Stimulated activated CD4-positive, alpha-beta T cell treated with anti-CD3 and anti-CD28 coated beads, Interleukin-4, amount 100 ng/mL, for 48 hours (primary cell): ENCODE results near the gene PLEKHF1.
"Not testable (repeated sequence)": the region's sequence is repeated elsewhere in the genome, so short reads cannot be mapped to it uniquely, and the experiment has no call there.

Experiments used
- DNase-seq, 2 donors: peaks; one replicate each; pipeline ENCODE4 v3.0.0-alpha.2; 2020; ENCODE audit warnings: low read depth in 2 of 2

PLEKHF1 gene, protein sequence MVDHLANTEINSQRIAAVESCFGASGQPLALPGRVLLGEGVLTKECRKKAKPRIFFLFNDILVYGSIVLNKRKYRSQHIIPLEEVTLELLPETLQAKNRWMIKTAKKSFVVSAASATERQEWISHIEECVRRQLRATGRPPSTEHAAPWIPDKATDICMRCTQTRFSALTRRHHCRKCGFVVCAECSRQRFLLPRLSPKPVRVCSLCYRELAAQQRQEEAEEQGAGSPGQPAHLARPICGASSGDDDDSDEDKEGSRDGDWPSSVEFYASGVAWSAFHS

DNA sequence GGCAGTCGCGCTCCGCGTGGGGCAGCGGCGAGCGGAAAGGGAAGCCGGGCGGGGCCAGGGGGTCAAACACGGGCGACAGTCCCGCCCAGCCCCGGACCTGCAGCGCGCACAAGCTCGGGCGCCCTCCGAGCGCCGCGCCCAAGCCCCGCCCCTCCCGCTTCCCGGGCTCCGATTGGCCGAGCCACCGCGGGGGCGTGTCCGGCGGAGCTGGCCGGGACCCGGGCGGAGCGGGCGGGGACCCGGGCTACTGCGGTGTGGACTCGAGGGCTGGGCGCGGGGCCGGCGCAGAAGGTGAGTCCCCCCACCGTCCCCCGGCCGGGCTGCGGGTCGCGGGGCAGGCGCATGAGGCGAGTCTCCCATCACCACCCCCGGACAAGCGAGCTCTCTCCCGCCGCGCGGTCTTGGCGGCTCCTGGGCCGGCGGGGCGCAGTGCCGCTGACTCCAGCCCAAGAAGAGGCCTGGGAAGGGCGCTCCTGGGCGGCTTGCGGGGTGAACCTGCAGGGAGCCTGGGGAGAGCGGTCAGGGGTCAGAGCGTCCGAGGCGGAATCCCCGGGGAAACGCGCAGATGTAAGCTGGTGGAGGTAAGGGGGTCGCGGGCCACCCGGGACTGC lies at the start of gene PLEKHF1:
PLEKHF1 (plus strand) TSS at position 247 of the 611 bp plus-strand sequence. CDS start 8,379 bp downstream, outside the sequence.
- peak; percentile 81 to 82 for DNase-seq

DNA sequence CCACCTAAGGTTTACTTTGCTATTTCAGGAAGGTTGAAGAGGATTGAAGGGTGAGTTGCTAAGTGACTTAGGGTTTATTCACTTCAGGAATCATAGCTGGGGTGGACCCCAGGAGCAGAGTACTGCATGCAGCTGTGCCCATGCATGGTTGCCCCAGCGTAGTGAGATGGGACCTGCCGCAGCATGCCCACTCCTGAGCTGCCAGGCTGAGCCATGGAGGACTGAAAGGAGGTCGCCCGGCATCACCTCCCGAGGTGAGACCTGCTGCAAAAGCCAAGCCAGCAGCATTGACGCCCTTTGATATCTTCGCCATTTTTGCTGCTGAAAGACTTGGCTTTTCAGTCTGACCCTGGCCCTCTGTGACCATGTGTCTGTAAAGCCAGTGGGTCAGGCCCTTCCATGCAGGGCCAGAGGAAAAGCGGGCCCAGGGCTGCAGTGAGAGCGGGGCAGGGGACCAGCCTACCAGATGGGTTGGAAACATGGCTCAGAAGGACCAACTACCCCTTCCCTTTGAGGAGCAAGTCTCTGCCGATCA lies 49.3 kb upstream of the PLEKHF1 start:
- DNase-seq: no peak

DNA sequence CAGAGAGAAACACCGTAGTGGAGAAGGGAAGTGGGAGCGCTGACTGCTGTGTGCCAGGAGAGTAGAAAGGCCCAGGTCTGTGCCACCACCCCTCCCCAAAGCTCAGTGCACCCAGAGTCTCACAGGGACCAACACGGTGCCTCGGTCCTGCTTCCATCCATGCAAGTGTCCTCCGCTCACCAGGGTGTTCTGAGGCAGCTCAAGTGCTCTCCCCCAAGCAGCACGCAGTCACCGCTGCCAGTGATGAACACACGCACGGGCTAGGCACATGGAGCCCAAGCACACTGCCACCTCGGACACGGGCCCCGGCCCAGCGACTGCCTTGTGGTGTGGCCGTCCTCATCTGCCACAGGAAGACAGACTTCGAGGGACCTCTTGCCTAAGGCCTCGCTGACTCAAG lies 48.7 kb upstream of the PLEKHF1 start:
- no peak for DNase-seq

DNA sequence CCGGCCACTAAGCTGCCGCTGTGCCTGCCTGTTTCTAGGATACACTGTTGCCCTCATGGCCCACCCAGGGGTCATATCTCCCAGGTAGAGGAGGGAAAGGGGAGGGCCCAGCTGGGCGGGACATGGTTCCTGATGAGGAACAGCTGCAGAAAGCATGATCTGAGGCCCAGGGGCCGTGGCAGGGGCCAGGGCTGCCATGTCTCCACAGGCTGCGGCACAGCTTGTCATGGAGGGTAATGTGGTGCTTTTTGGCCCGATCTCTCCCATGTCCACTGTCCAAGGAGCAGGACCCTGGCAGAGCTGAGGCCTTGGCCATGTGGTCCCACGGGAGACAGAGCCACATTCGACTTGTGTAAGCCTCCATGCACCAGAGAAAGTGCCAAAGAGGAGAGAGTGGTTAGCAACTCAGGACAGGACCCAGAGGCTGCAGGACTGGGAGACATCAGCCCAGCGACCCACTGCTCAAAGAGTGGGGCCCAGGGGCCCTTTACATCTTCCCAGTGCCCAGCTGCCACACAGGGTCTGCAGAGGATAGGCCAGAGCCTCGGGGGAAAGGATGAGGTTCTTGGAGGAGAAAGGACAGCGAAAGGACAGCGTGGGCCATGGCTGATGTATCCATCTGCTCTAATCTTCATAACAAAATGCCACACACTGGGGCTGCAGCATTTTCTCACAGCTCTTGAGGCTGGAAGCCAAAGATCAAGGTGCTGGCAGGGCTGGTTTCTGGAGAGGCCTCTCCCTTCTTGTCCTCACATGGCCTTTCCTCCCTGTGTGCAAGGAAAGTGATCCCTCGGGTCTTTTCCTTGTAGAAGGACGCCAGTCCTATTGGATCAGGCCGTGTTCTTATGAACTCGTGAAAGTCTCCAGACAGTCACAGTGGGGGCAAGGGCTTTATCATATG lies 47.6 kb upstream of the PLEKHF1 start:
- DNase-seq: no peak

DNA sequence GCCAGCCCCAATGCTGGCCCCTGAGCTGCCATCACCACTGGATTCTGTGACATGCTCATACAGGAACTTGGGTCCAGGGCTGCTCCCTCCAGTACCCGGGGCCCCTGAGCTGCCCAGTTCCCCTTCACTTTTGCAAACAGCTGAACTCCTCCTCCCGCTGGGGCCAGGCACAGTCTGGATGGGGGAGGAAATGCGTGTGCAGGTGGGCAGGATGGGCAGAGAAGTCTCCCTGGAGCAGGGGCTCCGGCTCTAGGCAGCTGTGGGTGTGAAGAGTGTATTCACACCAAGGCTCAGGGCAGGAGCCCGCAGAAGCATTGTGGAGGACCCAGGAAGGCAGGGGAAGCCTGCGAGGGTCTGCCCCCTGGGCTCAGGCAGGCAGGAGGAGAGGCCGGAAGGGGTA lies 46.8 kb upstream of the PLEKHF1 start:
- DNase-seq: no peak

DNA sequence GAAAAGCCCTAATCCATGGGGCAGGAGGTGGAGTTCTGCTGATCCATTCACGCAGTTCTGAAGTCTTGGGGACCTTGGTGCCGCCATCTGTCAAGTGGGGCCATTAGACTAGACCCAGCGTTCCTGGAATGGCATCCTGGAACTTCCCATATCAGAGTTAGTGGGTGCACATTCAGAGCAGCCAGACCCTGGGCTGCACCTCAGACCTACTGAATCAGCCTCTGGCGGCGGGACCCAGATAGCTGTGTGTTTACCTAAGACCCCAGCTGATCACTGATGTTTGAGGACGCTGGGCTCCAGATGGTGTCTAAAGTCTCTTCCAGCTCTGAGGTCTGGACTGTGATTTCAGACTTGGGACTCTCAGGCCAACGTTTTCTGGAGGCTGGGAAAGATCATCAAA lies 46.4 kb upstream of the PLEKHF1 start:
- no peak for DNase-seq

DNA sequence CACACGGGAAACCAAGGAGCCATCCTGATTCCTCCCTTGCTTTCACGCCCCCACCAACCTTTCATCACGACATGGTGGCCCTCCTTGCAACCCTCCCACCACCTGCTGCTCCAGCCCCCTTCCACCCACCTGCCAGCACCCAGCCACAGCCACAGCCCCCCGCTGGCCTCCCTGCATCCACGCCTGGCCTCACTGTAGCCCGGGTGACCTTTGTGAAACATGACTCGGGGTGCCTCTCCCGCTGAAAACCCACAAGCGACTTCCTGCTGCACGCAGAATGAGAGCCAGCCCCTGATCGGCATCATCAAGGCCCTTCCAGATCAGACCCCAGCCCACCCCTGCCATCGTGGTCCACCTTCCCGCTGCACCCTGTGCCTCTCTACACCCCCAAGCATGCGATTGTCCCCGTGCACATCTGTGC lies 44.3 kb upstream of the PLEKHF1 start:
- peak; percentile 32 to 44 for DNase-seq

DNA sequence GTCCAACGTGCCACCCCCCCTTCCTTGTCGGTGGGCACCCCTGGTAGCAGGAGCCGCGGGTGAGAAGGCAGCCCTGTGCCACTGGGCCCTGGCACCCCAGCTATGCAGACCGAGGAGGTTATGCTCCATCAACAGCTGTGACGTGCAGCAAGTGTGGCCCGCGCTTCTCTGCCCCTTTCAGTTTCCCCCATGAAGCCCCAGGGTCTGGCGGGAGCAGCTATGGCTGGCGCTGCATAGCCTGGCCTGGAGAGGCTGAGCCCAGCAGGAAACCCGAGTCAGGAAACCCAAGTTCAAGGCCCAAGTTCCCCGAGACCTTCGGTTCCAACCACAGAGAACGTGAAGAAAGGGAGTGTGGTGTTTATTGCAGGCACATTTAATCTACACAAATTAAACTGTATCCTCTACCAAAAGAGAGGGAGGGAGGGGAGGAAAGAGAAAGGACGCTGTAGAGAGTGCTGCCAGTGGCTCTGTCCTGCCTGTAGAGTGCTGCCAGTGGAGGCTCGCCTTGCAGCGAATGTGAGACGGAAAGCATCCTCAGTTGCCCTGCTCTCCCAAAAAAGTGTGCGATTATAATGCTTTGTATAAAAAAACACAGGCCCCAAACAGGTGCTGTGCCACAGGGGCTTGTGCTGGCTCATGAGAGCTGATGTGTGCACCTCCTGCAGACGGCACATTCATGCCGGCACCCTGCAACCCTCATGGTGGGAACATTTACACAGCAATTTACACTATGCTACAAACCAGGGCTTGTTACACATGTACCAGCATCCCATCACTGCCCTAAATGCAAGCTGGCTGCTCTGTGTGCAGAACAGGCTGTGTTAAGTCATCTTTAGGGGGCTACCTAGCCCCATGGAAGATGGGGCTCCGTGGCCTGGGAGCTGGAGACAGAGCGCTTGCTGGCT lies 42.8 kb upstream of the PLEKHF1 start:
- DNase-seq: no peak

DNA sequence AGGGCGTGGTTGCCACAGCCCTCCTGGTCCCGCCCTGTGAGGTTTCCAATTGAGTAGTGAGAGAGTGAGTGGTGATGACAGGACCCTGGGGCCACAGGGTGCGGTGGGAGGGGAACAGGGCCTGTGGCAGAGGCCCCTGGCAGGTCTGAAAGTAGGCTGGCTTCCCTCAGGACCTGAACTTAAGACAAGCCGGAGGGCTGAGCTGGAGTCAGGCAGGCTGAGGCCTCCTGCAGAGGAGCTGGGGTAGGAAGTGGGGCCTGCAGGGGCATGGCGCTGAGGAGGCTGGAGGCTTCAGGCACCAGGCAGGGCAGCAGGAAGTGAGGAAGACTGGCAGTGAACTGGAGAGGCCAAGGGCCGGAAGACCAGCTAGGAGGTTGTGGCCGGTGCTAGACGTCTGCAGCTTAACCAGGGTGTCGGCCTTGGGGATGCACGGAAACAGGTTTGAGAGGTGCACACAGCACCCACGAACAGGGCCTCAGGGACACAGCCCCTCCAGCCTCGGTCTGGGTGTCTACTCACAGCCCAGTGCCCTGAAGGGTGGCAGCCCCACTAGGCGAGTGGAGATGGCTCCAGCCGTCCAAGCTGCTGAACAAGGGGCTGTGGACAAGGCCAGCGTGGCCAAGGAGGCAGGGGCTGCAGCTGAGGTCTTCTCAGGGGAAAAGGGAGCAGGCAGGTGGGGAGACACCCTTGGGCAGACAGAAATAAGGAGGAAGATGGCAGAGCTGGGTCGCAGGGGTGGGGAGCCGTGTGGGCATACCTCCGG lies 41.4 kb upstream of the PLEKHF1 start:
- DNase-seq: peak; percentile 53 to 72

DNA sequence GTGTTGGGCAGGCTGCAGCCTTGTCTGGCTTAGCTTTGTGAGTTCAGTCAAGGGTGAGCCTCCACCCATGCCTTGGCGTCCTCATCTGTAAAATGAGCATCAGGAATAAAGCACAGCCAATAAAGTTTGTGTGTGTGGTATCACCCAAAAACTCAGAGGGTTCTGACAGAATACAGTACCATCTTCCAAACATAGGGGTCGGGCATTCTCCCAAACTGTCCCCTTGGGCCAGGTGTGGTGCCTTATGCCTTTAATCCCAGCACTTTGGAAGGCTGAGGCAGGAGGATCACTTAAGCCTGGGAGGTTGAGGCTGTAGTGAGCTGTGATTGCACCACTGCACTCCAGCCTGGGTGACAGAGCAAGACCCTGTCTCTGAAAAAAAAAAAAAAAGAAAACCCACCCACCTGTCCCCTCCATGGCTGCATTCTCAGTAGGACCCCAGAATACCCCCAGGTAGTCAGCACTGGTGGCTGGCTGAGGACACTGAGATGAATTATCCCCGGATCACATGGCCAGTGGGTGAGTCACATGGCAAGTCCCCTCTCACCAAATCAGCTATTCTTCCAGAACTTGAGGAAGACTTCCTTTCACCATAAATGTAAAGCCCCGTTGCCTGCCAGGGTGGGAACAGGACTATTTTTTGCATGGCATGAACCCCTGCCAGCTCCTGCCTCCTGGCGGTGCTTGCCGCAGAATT lies 40.6 kb upstream of the PLEKHF1 start:
- DNase-seq: no peak

DNA sequence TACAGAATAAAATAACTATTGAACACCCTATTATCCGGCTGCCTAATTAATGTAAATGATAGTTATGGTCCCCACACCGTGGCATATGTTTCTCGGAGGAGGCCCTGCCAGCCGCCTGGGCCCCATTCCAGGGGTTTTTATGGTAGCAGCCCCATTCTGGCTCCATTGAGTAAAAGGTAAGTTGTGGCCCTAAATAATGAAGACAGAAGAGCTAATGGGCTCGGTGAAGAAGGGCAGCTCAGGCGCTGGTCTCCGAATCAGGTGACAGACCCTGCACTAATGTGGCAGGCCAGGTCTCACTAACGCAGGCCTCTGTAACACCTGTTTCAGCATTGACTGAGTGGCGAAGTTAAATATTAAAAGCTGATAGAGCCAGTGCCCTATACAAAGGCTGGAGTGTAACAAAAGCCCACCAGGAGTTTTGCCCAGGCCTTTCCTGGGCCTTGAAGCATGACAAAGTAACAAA lies 40.0 kb upstream of the PLEKHF1 start:
- DNase-seq: no peak

DNA sequence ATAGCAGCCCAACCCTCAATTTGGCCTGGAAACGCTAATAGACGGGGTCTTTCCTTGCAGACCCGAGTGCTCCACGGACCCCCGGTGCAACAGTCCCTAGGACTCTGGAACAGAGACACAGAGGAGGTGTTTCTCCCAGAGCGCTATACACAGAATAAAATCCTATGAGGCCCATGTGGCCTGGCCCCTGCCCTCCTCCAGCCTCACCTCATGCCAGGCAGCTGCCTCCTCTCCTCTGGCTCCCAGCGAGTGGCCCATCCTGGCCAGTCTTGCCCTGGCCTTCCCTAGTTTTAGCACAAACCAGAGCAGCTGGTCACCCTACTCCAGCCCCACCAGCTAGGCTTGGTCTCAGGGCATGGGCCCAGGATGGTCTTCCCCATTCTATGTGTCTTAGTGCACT lies 38.9 kb upstream of the PLEKHF1 start:
- no peak for DNase-seq

DNA sequence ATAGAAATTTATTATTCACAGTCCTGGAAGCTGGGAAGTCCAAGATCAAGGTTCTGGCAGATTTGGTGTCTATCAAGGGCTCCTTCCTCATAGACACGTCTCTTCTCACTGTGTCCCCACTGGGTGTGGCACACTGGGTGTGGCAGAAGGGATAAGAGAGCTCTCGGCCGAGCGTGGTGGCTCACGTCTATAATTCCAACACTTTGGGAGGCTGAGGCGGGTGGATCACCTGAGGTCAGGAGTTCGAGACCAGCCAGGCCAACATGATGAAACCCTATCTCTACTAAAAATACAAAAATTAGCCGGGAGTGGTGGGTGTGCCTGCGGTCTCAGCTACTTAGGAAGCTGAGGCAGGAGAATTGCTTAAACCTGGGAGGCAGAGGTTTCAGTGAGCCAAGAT lies 38.4 kb upstream of the PLEKHF1 start:
- DNase-seq: not testable (repeated sequence)

DNA sequence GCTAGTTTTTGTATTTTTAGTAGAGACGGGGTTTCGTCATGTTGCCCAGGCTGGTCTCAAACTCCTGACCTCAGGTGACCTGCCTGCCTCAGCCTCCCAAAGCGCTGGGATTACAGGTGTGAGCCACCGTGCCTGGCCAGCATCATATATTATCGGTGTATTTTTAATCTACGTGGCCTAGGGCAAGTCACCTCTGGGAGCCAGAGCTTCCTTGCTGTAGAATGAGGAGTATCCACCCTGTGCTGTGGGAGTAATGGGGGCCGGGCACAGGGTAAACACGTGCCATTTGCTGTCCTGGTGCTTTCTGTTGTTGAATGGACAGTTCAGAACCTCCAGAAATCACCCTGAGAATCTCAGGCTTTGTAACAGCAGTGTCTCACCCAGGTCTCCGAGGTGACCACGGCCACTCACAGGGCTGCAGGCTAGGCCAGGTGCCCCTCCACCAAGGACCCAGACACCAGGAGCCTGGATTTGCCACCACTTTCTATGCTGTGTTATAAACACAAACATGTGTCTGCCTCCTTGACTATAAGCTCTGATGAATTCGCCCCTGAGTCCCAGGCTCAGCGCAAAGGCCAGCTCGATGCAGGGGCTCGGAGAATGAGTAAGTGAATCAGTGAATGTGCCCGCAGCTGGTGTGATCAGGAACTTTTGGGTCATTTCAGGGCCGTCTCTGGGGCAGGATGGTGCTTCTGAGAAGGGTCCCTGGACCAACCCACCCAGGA lies 36.4 kb upstream of the PLEKHF1 start:
- DNase-seq: no peak

DNA sequence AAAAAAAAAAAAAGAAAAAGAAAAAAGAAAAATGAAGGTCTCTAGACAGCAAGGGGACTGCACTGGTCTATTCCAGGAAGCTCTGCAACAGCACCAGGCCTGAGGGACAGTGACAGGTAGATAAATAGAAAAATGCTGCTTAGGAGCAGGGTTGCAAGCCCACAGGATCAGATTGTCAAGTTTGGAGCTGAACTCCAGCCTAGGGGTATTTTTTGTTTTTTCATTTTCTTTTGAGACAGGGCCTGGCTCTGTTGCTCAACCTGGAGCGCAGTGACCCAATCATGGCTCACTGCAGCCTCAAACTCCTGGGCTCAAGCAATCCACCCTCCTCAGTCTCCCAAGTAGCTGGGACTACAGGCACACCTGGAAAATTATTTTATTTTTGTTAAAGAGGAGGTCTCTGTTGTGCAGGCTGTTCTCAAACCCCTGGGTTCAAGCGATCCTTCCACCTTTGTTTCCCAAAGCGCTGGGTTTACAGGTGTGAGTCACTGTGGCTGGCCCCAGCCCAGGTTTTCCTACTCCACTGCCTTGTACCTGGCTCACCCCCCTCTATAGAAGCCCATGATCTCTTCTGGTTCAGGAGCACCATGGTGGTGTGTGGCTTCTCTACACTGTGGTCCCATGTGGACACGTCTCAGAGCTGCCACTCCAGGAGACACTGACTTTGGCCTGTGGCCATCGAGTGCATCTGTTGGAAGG lies 35.3 kb upstream of the PLEKHF1 start:
- no peak for DNase-seq

DNA sequence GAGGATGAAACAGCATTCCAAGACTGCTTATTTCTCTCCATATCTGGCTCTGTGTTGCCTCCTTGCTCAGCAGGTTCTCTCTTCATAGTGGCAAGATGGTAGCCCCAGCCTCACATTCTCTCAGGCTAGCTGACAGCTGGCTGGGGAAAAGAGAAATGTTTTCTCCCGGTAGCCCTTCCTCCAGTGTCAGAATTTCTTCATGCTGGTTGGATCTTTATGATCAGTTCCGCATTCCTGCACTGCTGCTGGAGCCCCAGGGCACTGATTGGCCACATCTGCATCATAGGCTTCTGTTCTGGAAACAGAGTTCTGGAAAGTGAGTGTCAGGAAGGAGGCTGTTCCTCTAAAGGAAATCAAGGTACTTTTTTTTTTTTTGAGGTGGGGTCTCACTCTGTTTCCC lies 34.6 kb upstream of the PLEKHF1 start:
- DNase-seq: no peak

DNA sequence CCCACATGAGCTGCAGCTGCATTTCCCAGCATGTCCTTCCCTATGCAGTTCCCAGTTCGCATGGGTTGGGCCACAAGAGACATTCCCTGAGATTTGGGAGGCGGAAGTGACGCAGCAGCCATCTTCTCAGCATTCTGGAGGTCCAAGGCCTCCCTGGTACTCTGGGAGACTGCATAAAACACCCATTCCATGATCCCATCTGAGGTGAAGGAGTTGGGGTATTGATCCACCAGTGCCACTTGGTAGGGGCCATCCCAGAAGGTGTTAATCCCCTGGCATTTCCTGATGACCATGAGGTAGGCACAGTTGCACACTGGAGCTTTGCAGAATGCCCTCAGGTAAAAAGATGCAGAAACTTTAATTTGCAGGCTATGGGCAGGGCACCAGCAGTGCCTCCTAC lies 33.8 kb upstream of the PLEKHF1 start:
- DNase-seq: no peak

DNA sequence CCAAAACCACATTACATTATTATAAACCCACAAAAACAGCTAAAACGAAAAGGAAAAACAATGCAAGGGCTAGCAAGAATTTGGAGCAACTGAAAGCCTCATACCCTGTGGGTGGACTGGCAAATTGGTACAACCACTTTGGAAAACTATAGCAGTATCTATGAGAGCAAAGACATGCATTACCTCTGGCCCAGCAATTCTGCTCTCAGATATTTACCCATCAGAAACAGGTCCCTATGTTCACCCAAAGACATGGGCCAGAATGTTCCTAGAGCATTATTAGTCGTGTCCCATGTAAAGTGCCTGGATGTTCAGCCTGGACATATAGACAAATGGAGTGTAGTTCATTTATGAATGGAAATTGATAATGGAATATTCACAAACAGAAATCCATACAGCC lies 31.3 kb upstream of the PLEKHF1 start:
- no peak for DNase-seq
